ENCODE measurements around the gene NMNAT1. TPM values are rescaled to one million over a fixed set of nuclear protein-coding genes. Genes with fewer than 3 reads are reported as not detected.
"Not testable (repeated sequence)": the region's sequence is repeated elsewhere in the genome, so short reads cannot be mapped to it uniquely, and the experiment has no call there.

Gene NMNAT1
- total RNA-seq, 6 experiments from 2014 or later: 5.3 to 8.8 (median 7.6) TPM

DNA sequence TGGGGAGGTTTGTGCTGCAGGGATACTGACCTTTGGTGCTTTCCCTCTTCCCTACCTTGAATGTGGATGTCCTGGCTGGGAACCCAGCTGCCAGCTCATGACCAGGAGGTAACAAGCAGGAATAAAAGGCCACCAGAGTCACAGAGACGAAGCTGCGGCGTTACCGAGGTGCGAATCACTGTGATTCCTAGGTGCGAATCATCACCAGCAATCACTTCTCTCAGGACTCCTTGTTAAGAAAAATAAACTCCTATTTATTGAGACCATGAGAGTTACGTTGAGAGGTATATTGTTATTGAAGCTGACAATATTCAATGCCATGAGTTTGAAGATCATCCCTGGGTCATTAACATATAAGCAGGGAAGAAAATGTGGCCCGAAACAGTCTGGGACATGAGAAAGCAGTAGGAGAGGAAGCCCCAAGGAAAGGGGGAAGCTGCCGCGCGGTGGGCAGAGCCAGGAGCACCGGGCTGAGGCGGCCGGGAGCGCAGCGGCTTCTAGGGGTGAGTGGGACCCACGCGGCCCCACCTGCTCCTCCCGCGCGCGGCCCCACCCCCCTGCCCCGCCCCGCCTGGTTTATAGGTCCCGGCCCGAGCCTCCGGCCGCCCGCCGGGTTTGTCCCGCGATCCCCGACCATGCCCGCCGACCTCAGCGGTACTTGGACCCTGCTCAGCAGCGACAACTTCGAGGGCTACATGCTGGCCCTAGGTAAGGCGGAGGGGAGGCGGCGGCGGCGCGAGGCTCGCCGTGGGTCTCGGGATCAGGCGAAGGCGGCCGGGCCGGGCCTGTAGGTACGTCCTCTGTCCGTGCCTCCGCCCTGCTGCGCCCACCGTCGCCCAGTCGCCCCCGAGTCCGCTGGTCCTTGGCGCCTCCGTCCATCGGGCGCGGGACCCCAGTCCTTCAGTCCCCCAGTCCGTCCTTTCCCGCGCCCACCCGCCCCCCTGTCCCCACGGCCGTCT, 53.6 kb downstream of the NMNAT1 start, which contains the start of gene RBP7:
TSS of gene RBP7 (plus strand) at position 605 of the 959 bp plus-strand sequence. CDS start at position 636, 31 bp downstream.
- DNase-seq: peak; percentile 35 to 58 (median 48)
- ATAC-seq: peak; percentile 54 to 72 (median 68)
- no peaks in the 10 kb centered on the region for H3K27me3 ChIP-seq

DNA sequence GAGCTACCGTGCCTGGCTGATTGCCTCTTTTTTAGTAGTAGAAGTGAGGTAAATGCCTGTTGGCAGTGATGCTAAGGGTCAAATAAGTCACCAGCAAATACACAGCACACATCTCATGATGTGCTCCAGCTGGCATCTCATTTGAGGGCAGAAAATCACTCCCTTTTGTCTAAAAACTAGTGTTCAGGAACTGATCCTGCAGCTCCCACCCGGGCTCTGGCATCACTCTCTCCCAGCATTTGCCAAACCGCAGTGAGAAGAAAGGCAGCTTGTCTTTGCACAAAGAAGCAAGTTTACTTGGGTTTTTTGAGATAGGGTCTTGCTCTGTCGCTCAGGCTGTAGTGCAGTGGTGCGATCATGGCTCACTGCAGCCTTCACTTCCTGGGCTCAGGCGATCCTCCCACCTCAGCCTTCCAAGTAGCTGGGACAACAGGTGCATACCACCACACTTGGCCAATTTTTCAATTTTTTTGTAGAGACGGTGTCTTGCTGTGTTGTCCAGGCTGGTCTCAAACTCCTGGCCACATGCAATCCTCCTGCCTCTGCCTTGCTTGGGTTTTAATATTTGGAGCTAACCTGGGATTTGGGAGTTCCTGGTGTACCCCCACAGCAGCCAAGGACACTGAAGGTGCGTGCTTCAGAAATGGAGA, 57.9 kb downstream of the NMNAT1 start:
- Histone ChIP-seq H3K27me3 (no peaks in the 10 kb centered on the region), H3K36me3 (no peaks in the 10 kb centered on the region), H3K27ac (no peak overlapping the region), H3K4me1 (peaks cover 0 to 8% (median 0%) of the 10 kb centered on the region in 4 donors), H3K9me3 (no peaks in the 10 kb centered on the region), H3K4me3 (no peak overlapping the region)
- ATAC-seq (no peak), DNase-seq (no peak)
- intact Hi-C loops (cut with DNase I): no loop called here
- WGBS (ENCODE audit: insufficient coverage, low coverage, low lambda C conversion rate, missing lambda C conversion rate): 48% methylated on average over 2 of the region's 8 CpGs
- TF ChIP-seq, protein P1, sequence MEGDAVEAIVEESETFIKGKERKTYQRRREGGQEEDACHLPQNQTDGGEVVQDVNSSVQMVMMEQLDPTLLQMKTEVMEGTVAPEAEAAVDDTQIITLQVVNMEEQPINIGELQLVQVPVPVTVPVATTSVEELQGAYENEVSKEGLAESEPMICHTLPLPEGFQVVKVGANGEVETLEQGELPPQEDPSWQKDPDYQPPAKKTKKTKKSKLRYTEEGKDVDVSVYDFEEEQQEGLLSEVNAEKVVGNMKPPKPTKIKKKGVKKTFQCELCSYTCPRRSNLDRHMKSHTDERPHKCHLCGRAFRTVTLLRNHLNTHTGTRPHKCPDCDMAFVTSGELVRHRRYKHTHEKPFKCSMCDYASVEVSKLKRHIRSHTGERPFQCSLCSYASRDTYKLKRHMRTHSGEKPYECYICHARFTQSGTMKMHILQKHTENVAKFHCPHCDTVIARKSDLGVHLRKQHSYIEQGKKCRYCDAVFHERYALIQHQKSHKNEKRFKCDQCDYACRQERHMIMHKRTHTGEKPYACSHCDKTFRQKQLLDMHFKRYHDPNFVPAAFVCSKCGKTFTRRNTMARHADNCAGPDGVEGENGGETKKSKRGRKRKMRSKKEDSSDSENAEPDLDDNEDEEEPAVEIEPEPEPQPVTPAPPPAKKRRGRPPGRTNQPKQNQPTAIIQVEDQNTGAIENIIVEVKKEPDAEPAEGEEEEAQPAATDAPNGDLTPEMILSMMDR (IDR thresholded peaks at IDR 0.05): no peak
- no peak for TF ChIP-seq POLR2A (IDR thresholded peaks at IDR 0.05)

More for the DNA sequence above, 53.6 kb downstream of the NMNAT1 start, which contains the start of gene RBP7:
- intact Hi-C loops (cut with DNase I): no loop called here
- Histone ChIP-seq H3K4me1 (peaks cover 0 to 8% (median 0%) of the 10 kb centered on the region in 4 donors), H3K9me3 (no peaks in the 10 kb centered on the region), H3K27ac (no peak within 1 kb of the TSS), H3K36me3 (no peaks in the 10 kb centered on the region), H3K4me3 (peak within 1 kb of the TSS; percentile 22 to 50 (median 37))
- TF ChIP-seq POLR2A (IDR thresholded peaks at IDR 0.05): no peak
- TF ChIP-seq, protein P1 (IDR thresholded peaks at IDR 0.05): no peak
- 36% methylated on average over 8 of the region's 71 CpGs for WGBS (ENCODE audit: insufficient coverage, low coverage, low lambda C conversion rate, missing lambda C conversion rate)

DNA sequence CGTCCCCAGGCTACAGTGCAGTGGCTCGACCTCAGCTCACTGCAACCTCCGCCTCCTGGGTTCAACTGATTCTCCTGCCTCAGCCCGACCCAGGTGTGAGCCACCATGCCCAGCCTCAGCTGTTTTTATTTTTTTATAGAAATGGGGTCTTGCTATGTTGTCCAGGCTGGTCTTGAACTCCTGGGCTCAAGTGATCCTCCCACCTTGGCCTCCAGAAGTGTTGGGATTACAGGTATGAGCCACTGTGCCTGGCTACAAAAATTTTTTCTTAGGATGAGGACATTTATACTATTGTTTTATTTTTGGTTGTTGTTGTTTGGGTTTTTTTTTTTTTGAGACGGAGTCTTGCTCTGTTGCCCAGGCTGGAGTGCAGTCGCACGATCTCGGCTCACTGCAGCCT, 62.0 kb downstream of the NMNAT1 start:
- intact Hi-C loops (cut with DNase I); H3K27ac ChIP-seq; H3K36me3 ChIP-seq; DNase-seq; H3K9me3 ChIP-seq; ATAC-seq; H3K4me1 ChIP-seq; H3K27me3 ChIP-seq; H3K4me3 ChIP-seq: not testable (repeated sequence)
- WGBS (ENCODE audit: insufficient coverage, low coverage, low lambda C conversion rate, missing lambda C conversion rate): 69% methylated on average over 8 of the region's 8 CpGs

DNA sequence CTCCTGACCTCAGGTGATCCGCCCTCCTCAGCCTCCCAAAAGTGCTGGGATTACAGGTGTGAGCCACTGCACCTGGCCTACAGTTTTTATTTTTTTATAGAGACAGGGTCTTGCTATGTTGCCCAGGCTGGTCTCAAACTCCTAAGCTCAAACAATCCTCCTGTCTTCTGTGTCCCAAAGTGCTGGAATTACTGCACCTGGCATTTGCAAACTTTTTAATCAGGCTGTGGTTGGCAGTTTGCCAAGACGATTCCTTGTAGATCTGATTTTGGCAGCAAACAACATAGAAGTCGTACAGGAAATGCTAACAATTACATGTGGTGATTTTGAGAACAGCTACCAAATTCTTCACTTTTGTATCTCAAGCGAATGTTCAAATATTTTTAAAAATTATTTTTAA, 63.9 kb downstream of the NMNAT1 start:
- WGBS (ENCODE audit: insufficient coverage, low coverage, low lambda C conversion rate, missing lambda C conversion rate): 54% methylated on average over 4 of the region's 4 CpGs
- Histone ChIP-seq H3K36me3 (no peaks in the 10 kb centered on the region), H3K4me3 (no peak overlapping the region), H3K4me1 (no peaks in the 10 kb centered on the region), H3K27ac (no peak overlapping the region), H3K27me3 (no peaks in the 10 kb centered on the region), H3K9me3 (no peaks in the 10 kb centered on the region)
- no peak for TF ChIP-seq POLR2A (IDR thresholded peaks at IDR 0.05)
- TF ChIP-seq, protein P1 (IDR thresholded peaks at IDR 0.05): no peak
- no peak for DNase-seq
- intact Hi-C loops (cut with DNase I): no loop called here
- no peak for ATAC-seq

DNA sequence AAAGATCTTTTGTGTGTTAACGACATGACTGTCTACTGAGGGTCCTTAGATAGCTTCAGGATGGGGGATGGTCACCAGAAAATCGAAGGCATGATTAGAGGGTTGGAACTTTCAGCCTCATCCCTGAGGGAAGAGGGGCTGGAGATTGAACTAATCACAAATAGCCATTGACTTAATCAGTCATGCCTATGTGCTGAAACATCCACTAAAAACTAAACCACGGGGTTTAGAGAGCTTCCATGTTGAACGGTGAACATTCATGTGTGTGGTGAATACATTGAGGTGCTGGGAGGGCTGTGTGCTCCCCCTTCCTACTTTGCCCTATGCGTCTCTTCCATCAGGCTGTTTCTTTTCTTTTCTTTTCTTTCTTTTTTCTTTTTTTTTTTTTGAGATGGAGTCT, 70.7 kb downstream of the NMNAT1 start:
- no peaks in the 10 kb centered on the region for H3K27me3 ChIP-seq
- intact Hi-C loops (cut with DNase I): no loop called here
- H3K27ac ChIP-seq: no peak overlapping the region
- no peak overlapping the region for H3K4me3 ChIP-seq
- no peaks in the 10 kb centered on the region for H3K36me3 ChIP-seq
- ATAC-seq (no peak), DNase-seq (no peak)
- TF ChIP-seq, protein P1 (IDR thresholded peaks at IDR 0.05): no peak
- WGBS (ENCODE audit: insufficient coverage, low coverage, low lambda C conversion rate, missing lambda C conversion rate): 88% methylated on average over 5 of the region's 5 CpGs
- H3K4me1 ChIP-seq: no peaks in the 10 kb centered on the region
- H3K9me3 ChIP-seq: no peaks in the 10 kb centered on the region

Measured in right lobe of liver (tissue), 6 donors.